ENCODE data around the gene GIMAP2. TPM values are rescaled to one million over a fixed set of nuclear protein-coding genes. Genes with fewer than 3 reads are reported as not detected.

Gene GIMAP2
- total and polyA plus RNA-seq, 9 of the 15 experiments (the other 6 are each of a cell fraction or from before 2014, with no cell fraction given), result 0.37 to 1.8 (median 1.2) TPM

DNA sequence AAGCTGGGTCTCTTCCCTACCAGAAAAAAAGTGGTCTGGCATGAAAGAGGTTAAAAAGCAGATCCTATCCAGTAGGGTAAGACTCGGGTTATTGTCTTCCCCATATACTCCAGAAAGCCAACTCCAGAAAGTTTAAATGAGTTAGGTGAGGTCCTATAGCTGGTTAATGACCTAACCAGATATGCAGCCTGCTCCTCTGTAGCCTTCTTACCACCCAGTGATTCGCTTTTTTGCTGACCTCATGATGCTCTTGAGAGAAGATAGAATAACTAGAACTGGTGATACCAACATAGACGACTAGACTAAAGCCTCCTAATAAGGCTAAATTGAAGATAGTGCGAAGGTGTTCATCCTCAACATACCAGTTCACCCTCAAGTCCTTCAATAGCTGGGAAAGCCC is 30.2 kb downstream of the GIMAP2 start:
- intact Hi-C loops (cut with micrococcal nuclease), result no loop called here
- Histone ChIP-seq H3K79me2 (ENCODE audit: control insufficient read depth, insufficient read depth, low read length) (no peaks in the 10 kb centered on the region), H3K9me3 (replicated peaks; ENCODE audit: control insufficient read depth, insufficient read depth, low read depth, low read length) (no peaks in the 10 kb centered on the region), H2AFZ (ENCODE audit: low read depth, low read length) (no peak overlapping the region), H3K4me3 (no peak overlapping the region), H3K9ac (ENCODE audit: insufficient read depth in 1 of 2, low read depth in 2 of 2, low read length in 2 of 2) (no peak overlapping the region), H3K36me3 (ENCODE audit: control insufficient read depth, insufficient read depth, low read length) (no peaks in the 10 kb centered on the region), H3K27ac (ENCODE audit: extremely low read depth, low read depth, low read length) (no peak overlapping the region), H3K4me1 (replicated peaks in 1 of 2; ENCODE audit: control insufficient read depth in 2 of 2, insufficient read depth in 2 of 2, low read length in 2 of 2) (peaks cover 0 to 8% of the 10 kb centered on the region in 2 experiments; a peak in 1 of 5 replicates), H3K4me2 (ENCODE audit: insufficient read depth, low read length) (no peak overlapping the region), H3K9me1 (ENCODE audit: control insufficient read depth, insufficient read depth, low read length) (no peaks in the 10 kb centered on the region), H3K27me3 (ENCODE audit: control insufficient read depth in 2 of 2, insufficient read depth in 2 of 2, low read length in 2 of 2) (peaks cover 28 to 31% of the 10 kb centered on the region in 2 experiments), H4K20me1 (replicated peaks; ENCODE audit: control insufficient read depth, insufficient read depth, low read length) (no peaks in the 10 kb centered on the region)
- ChIA-PET CTCF (ENCODE audit: low intra/inter-chr PET ratio) (no interaction called here), POLR2A (interaction anchor here (0.7 kb wide), 1 partner anchor 38 kb away, joined by 3 read pairs; no protein-coding TSS in a partner anchor)
- 0% methylated on average over 4 of the region's 4 CpGs for whole genome bisulfite sequencing (ENCODE audit: insufficient coverage, low coverage, missing lambda C conversion rate)
- DNase-seq (ENCODE audit: extremely low read depth in 1 of 4, low spot score in 3 of 4) (no peak), ATAC-seq (no peak), FAIRE-seq (no peak)
- TF ChIP-seq, protein P1, sequence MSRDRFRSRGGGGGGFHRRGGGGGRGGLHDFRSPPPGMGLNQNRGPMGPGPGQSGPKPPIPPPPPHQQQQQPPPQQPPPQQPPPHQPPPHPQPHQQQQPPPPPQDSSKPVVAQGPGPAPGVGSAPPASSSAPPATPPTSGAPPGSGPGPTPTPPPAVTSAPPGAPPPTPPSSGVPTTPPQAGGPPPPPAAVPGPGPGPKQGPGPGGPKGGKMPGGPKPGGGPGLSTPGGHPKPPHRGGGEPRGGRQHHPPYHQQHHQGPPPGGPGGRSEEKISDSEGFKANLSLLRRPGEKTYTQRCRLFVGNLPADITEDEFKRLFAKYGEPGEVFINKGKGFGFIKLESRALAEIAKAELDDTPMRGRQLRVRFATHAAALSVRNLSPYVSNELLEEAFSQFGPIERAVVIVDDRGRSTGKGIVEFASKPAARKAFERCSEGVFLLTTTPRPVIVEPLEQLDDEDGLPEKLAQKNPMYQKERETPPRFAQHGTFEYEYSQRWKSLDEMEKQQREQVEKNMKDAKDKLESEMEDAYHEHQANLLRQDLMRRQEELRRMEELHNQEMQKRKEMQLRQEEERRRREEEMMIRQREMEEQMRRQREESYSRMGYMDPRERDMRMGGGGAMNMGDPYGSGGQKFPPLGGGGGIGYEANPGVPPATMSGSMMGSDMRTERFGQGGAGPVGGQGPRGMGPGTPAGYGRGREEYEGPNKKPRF (IDR thresholded peaks at IDR 0.05; ENCODE audit: low read depth, low read length), result no peak
- no peak for TF ChIP-seq SNIP1 (IDR thresholded peaks at IDR 0.05; ENCODE audit: low read depth)
- TF ChIP-seq ZNF347 (CRISPR knock-in tag; IDR thresholded peaks at IDR 0.05; ENCODE audit: low read depth), result no peak
- TF ChIP-seq, protein P2, sequence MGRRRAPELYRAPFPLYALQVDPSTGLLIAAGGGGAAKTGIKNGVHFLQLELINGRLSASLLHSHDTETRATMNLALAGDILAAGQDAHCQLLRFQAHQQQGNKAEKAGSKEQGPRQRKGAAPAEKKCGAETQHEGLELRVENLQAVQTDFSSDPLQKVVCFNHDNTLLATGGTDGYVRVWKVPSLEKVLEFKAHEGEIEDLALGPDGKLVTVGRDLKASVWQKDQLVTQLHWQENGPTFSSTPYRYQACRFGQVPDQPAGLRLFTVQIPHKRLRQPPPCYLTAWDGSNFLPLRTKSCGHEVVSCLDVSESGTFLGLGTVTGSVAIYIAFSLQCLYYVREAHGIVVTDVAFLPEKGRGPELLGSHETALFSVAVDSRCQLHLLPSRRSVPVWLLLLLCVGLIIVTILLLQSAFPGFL (CRISPR knock-in tag; IDR thresholded peaks at IDR 0.05), result no peak
- TF ChIP-seq CBFB (CRISPR knock-in tag; IDR thresholded peaks at IDR 0.05), result no peak
- no peak for TF ChIP-seq CCNT2 (IDR thresholded peaks at IDR 0.05; ENCODE audit: borderline replicate concordance, extremely low read depth, insufficient read length, low read depth, low read length)
- TF ChIP-seq ZNF41 (CRISPR knock-in tag; conservative IDR thresholded peaks at IDR 0.05), result no peak
- TF ChIP-seq, protein P3, sequence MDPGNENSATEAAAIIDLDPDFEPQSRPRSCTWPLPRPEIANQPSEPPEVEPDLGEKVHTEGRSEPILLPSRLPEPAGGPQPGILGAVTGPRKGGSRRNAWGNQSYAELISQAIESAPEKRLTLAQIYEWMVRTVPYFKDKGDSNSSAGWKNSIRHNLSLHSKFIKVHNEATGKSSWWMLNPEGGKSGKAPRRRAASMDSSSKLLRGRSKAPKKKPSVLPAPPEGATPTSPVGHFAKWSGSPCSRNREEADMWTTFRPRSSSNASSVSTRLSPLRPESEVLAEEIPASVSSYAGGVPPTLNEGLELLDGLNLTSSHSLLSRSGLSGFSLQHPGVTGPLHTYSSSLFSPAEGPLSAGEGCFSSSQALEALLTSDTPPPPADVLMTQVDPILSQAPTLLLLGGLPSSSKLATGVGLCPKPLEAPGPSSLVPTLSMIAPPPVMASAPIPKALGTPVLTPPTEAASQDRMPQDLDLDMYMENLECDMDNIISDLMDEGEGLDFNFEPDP (CRISPR knock-in tag; IDR thresholded peaks at IDR 0.05), result no peak
- no TSS peak for BruUV-seq (replicated peaks)
- in situ Hi-C loops (cut with MboI), result no loop called here

Measured in K562 (cell line).